Suprapubic skin (tissue), 4 donors: ENCODE results near the gene ZC3H7B.

Source experiments
- CTCF ChIP-seq, 2 donors: fragments of 200-600 bp in 1 of 2; fragments of 450-650 bp in 1 of 2; sonication (generic) in 1 of 2; IDR thresholded peaks; one replicate each; pipeline ENCODE4 v1.5.1; 2016 to 2019; ENCODE audit warnings: antibody characterized with exemption in 2 of 2, mild to moderate bottlenecking in 1 of 2, moderate library complexity in 1 of 2
- POLR2A ChIP-seq, 2 donors: fragments of 450-650 bp; IDR thresholded peaks; one replicate each; pipeline ENCODE4 v1.6.1; 2017; ENCODE audit warnings: antibody characterized with exemption in 2 of 2, mild to moderate bottlenecking in 2 of 2, moderate library complexity in 2 of 2
- POLR2AphosphoS5 ChIP-seq, 3 donors: sonication (generic); formaldehyde crosslinking; IDR thresholded peaks; one replicate each; pipeline ENCODE4 v1.6.1; 2017; ENCODE audit warnings: antibody characterized with exemption in 3 of 3

GRCh38 chr22:41327124-41327523 lies 25.8 kb downstream of the ZC3H7B start:
- TF ChIP-seq CTCF (IDR thresholded peaks at IDR 0.05), result no peak
- no peak for TF ChIP-seq POLR2A (IDR thresholded peaks at IDR 0.05)
- no peak for TF ChIP-seq POLR2AphosphoS5 (IDR thresholded peaks at IDR 0.05)
